ENCODE measurements around the gene PRLHR. TPM values are rescaled to one million over a fixed set of nuclear protein-coding genes. Genes with fewer than 3 reads are reported as not detected.

The PRLHR gene
- total RNA-seq, result not detected in 2 replicates

DNA sequence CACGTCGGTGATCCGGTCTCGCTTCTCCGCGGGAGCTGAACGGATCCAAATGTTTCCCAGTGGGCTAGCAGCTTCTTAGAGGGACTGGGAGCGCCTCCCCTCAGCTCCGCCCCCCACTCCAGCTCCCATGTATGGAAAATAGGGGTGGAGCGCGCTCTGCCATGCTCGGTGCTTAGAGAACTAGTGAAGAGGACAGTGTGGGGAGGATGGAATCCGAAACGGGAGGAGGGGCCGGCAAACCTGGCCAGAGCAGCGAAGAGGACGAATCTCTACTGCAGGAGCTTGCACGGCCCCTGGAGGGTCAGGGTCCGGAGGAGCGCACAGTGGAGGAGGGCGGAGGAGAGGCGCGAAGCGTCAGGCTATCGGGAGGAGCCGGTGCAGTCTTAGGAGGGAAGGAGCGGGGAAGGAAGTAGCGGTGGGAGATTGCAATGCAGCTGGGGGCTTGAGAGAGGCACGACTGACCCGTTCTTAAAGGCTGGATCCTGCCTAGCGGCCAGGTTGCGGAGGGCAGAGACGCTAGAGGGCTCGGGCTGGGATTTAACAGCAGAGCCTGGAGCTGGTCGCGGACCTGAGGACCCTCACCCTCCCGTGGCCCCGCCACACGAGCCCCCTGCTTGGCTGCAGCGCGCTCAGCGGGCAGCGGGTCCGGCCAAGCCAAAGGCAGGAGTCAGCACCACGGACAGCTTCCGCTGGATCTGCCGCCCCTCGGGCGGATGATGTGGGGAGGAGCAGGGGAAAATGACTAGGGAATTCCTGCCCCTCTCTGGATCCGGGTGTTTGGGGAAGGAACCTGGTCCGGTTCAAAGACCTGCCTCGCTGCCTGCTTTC lies at the start of gene PRLHR:
Gene PRLHR, minus strand, starts transcription at position 51 of the 828 bp plus-strand sequence. CDS start 404 bp downstream, outside the sequence.

Other genes starting within 250 kb of the PRLHR start
- 19.5 and 36.1 TPM in 2 replicates for gene CACUL1, start 159.3 kb upstream of the PRLHR start, total RNA-seq

Data from placental pericyte (primary cell).